CD4-positive, alpha-beta T cell treated with Interleukin-21 for 1 hour (primary cell): ENCODE results near the gene CITED1.
A peak's percentile ranks its signal among the peaks of the same experiment; 100 is the strongest.
"Not testable (repeated sequence)": the region's sequence is repeated elsewhere in the genome, so short reads cannot be mapped to it uniquely, and the experiment has no call there.

ENCODE experiments used
- DNase-seq: peaks from one replicate; pipeline ENCODE4 v3.0.0-alpha.2; 2020

The CITED1 gene

DNA sequence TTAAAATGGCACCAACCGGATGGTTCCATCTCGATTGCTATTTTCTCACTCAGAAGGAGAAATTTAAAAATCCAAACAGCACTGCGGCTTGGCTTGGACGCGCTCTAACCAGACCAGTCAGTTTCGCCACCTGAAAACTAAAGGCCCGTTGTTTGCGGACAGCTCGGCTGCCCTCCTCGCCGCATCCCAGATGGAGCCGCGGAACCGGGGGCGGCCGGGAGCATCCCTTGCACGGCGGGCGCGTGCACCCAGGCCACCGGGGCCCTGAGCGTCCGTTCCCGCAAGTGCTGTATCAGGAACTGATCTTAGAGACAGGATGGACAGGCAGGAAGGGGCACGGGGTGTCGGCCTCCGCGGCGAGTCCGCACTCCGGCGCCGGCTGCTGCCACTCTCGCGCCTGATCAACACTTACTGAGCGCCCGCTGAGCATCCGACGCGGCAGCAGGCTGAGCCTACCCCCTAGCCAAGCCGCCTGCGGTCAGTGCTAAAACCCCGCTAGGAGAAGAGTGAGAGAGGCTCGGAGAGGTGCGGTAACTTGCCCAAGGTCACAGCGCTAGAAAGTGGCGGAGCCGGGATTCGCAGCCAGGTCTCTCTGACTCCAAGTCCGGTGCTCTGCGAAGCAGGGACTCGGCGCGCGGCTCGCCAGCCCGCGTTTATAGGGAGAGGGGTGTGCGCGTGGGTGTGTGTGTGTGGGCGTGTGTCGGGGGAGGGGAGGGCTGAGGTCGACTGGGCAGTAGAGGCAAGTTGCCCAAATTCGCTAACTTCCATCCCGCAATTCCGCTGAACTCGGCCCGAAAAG, at the start of gene CITED1:
Gene CITED1 (minus strand): TSS at position 629 of the 799 bp plus-strand sequence. CDS start 3,045 bp downstream, outside the sequence.
- DNase-seq = peak; percentile 12

DNA sequence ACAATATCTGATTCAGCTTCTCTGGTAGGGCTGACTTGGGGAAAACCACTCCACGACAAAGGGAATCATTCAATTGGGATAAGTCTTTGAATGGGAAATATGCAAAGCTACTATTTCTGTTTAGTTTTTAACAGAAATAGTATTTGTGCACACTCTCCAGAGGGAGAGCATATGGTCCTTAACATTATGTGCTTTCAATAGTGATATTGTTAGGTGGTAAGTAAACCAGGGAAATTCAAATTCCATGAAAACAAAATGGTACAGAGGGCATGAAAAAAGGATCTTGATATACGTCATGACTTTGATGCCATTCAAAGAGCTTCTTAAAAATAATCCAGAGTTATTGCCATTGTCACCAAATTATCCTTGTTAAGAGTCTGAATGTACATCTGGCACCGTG, 47.1 kb upstream of the CITED1 start:
- DNase-seq = no peak

DNA sequence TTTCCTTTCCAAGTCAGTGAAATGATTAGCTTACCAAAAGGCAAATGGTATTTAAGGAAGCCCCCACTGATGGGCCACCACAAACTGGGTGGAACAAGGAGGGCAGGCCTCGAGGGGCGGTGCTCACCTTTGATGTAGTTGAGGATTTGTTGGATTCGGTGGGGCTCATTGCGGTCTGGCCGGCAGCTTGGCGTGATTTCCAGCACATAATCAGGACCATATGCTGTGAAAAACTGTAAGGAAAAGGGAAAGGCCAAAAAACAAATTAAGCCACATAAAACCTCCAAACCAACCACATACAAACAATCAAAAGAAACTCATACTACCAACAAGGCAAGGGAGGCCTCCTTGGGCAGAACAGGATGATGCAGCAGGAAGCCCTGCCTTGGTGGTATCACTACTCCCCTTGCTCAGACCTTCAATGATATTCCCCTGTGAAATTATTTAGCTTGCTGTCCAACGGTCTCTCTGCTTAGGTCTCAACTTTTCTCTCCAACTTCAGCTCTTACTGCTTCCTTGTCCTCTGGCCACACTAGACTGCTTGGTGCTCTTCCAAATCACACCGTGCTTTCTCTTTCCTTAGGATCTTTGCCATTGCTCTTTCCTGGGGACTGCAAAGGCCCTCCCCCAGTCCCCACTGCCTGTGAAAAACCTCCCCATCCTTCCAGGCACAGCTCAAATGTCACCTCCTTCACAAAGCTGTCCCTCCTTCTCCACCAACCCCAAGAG, 46.1 kb upstream of the CITED1 start:
- DNase-seq = no peak

GRCh38 chrX:72349190-72349589, 43.5 kb upstream of the CITED1 start:
- no peak for DNase-seq

GRCh38 chrX:72348247-72348979, 42.7 kb upstream of the CITED1 start:
- DNase-seq = no peak

DNA sequence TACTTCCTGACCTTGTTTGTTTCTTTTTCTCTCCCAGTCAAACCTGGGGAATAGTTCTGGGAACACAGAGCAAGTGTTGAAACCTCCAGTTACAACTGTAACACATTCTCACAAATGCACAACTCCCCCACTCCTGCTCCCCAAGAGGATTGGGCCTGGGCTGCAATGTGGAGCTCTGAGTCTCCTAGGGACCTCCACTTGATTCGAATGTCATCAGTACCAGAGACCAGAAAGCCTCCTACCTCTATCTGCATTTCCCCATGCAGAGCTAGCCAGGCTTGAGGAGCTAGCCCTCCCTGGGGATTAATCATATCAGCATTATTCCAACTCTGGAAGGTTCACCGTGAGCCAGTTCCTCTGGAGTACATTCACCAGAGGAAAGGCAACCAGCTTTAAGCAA, 41.7 kb upstream of the CITED1 start:
- no peak for DNase-seq

DNA sequence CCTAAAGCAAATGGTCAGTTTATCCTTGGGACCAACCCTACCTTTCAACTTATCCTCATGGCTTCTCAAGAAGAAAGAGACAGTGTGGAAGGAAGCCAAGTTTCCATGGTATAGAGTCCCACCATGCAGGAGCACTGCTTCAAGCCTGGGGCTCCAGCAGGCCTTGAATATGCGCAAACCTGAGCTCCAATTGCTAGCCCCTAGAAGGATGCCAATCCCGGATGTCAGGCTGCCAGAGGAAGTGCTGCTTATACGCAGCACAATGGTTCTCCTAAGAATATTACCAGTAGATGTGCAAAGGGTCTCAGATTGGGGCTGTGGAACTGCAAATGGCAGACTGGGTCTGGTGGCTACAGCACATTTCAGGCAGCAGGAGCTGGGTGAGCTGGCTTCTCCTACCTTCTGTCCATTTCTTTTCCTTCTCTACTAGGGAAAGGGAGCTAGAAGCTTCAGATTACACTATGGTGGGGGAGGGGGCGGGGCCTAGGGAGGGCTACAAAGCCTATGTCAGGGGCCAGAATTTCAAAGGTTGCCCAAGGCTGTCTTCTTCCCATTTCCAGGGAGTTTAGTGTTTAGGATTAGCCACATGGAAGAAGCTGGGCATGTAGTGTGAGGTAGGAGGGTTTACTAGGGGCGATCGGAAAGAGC, 40.7 kb upstream of the CITED1 start:
- no peak for DNase-seq

DNA sequence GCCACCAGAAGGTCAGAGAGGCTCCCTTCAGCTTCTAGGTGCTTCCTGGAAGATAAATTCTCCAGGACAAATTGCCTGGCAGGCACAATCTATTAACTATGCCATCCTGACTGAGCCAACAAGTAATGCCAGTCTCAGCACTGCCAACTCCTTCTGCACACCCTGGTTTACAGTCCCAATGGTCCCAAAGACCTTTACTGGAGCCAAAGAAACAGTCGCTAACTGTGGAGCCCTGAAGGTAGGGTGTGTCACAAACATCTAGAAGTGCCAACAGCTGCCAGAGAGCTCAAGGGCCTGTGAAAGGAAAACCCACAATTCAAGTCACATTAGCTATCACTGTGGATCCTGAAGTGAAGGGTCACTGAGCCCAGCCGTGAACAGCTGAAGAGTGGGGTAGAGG, 34.9 kb upstream of the CITED1 start:
- DNase-seq = no peak

- DNase-seq = no peak
Measured at GRCh38 chrX:72340041-72340440, 34.3 kb upstream of the CITED1 start.

DNA sequence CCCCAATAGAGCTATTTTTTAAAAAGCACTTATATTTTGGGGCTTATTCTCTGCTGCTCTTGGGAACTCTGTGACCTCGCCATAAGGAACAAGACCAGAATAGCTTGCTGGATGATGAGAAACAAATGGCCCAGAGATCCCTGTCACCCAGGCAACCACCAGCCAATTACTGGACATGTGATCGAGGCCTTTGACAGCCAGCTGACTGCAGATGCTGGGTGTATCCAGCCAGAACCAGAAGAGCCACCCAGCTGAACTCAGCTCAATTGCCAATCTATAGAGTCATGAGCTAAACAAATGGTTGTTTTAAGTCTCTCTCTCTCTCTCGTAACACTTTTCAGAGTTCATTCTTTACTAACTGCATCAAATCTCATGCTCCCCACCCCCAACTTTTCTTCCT, 24.4 kb upstream of the CITED1 start:
- no peak for DNase-seq

GRCh38 chrX:72326605-72327300, 21.0 kb upstream of the CITED1 start:
- no peak for DNase-seq

DNA sequence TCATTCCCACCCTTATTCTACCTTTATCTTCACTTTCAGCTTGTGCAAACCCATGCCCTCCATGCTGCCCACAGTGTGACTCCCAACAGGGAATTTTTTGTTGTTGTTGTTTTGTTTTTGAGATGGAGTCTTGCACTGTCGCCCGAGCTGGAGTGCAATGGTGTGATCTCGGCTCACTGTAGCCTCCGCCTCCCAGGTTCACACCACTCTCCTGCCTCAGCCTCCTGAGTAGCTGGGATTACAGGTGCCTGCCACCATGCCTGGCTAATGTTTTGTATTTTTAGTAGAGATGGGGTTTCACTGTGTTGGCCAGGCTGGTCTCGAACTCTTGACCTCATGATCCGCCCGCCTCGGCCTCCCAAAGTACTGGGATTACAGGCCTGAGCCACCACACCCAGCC, 13.9 kb upstream of the CITED1 start:
- not testable (repeated sequence) for DNase-seq

- no peak for DNase-seq
Measured at GRCh38 chrX:72317139-72317538, 11.4 kb upstream of the CITED1 start.

GRCh38 chrX:72316408-72317110, 10.8 kb upstream of the CITED1 start:
- no peak for DNase-seq

DNA sequence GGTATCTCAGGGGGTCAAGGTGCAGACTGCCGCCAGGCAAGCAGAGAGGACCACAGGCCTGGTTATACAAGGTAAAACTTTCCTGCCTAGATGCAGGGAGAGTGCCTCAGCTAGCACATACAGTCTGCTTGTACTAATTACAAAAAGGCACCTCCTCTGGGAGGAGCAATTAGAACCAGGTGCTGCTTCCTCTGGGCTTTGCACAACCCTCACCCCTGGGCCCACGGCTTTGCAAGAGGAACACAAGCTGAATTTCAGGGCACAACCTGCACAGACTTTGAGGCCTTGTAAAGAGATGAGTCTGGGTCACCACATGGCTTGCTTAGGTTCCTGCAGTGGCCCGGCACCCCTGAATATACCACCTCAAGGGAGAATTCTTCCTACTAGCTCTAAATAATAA, 9.2 kb upstream of the CITED1 start:
- no peak for DNase-seq

- no peak for DNase-seq
Measured at GRCh38 chrX:72313707-72314641, 8.3 kb upstream of the CITED1 start.

DNA sequence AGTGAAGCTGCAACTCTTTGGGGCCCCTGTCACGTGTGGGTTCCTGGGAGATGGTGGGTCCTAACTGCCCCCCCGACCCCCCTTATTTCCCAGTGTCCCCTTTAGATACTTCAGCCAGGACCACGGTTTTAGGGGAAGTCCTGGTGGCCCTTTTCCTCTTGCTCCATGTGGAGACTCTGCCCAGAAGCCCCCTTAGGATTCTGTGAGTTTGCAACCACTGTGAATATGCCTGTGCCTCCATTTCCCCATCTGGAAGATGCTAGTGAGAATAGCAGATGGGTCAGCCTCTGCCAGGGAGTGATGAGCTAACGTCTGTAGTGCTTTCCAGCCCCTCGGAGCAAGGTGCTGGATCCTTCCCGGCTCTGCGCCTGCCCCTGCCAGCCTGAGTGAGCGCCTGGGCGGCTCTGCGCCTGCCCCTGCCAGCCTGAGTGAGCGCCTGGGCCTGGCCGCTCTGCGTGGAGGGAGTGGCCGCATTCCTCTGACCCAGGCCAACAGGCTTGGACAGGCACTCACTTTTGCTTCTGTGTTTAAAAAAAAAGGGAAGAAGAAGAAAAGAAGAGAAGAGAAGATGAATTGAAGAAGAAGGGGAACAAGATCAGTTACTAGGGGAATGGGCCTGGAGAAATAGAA, 6.7 kb upstream of the CITED1 start:
- no peak for DNase-seq

GRCh38 chrX:72309297-72310071, 3.8 kb upstream of the CITED1 start:
- DNase-seq = no peak

DNA sequence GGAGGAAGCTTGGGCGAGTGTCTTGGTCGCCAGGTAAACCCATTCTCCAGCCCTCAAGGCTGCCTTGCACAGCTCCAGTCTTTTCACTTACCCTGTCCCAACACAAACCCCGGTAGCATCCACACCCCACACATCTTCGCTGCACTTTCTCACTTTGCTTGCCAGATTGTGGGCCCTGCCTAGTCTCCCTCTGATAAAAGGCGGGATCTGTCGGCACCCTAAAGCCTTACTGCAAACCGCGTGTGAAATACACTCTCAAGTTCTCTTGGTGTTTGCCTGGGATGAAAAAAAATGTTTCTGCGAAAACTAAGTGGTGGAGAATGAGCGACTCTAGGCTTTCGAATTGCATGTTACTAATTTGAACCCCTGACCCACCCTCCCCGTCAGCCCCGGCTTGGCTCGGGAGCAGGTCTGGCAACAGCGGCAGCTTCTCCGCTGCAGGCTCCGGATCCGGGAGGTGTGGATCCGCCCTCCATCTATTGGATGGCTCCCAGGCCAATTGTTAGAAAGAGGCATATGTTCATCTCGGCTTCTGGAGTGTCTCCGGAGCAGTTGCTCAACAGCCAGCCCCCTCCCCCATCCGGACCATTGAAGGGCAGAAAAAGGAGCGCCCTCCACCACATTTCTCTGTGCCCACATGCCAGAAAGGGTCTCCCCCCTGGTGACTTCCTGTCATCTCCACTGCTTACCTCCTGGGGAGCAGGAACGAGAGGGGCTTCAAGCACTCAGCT, 3.0 kb upstream of the CITED1 start:
- DNase-seq = peak; percentile 31
